NCI-H2196 treated with DMSO at 0.1 percent for 48 hours (cell line): ENCODE measurements around the gene RASGRF1.
A peak's percentile ranks its signal among the peaks of the same experiment; 100 is the strongest.

Source experiments
- DNase-seq: peaks from one replicate; lab custom pipeline; 2025; ENCODE audit not compliant: unreplicated experiment; lab: John Stamatoyannopoulos, UW

The RASGRF1 gene

DNA sequence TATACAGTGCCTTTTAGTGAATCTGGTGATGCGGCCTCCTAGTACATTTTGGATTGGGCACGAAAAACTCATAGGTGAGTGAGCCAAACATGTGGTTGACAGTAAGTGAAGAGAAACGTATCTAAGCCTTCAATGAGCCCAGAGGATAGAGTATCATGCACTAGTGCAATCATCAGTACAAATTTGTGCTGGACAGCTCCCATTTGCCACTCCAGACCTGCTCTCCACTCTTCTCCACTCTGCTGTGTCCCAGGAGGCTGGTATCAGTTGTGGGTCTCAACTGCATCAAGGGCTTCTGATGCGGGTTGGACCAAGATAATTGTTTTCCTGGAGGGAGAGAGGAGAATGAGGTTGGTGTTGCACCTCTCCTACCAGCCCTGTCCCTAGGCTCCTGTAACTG, 9.1 kb upstream of the RASGRF1 start:
- DNase-seq: no peak

DNA sequence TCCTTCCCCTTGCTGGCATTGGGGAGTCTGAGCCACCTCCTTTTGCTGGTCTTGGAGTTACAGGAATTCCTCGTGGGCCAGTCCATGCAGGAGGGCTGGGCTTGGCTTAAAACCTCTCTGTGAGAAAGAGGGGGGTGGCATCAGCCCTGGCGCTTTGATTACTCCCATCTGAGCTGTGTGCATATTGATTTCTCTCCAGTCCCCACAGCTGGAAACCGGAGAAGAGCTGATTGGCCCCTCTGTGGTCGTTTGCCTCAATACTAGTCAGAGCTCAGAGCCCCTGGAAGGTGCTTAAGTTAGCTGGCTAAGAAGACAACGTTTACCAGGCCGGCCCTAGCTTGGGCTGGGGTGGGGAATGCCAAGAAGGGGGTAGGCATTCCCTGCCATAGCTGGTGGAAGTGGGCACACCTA, 4.0 kb upstream of the RASGRF1 start:
- no peak for DNase-seq

DNA sequence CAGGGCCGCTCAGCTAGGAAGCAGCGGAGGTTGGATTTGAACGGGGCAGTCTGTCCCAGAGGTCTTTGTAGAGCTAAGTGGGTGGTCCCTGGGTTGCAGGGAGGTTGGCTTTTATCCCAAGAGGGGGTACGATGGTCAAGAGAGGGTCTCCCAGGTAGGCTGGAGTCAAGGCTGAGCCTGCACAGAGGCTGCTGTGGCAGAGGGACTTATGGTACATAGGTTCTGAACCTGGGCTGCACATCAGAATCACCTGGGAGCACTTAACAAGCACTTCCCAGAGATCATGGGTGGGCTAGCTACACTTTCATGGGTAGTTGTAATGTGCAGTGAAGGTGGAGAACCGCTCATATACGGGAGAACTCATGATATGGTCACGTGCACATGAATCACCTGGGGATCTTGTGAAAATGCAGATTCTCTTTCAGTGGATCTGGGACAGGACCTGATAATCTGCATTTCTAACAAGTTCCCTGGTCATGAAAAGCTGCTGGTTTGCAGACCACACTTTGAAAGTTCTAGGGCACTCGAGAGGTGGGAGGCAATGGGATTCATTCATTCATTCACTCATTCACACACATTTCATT, 2.9 kb upstream of the RASGRF1 start:
- DNase-seq: no peak

DNA sequence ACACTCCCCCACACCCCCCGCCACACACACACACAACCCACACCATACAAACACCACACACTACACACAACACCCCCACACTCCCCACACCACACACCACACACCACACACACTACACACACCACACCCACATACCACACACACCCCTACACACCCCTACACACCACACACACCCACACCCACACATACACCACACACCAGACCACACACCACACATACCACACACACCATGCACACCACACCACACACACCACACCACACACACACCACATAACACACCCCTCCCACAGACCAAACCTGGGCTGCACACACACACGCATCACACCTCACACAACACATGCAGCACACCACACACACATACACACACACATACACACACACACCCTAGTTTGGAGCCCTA, 1.8 kb upstream of the RASGRF1 start:
- DNase-seq: no peak

DNA sequence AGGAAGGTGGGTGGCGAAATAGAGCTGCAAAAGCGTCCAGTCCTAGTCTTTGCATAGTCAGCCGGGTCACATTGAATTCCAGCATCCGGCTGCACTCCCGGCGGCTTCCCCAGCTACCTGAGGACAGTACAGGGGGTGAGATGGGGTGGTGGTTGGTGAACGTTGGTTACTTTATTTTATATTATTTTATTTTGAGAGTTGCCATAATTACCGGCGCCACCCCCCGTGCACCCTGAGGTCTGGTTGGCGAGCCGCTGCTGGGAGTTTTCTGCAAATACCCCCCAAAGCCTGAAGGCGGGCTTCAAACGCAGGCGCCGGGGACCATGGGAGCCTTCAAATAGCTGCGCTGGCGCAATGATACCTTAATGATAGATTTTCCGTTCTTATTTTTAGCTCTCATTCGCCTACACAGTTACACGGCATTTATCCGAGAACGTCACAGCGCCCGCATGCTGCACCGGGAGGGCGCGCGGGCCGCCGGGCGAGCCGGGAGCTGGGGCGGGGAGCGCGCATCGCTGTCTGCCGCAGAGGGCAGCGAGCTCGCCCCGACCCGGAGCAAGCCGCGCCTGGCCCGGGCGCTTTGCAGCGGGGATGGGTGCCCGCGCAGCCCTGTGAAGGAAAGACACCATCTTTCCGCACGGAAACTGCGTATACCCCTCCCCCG, 756 bp upstream of the RASGRF1 start:
- no peak for DNase-seq

DNA sequence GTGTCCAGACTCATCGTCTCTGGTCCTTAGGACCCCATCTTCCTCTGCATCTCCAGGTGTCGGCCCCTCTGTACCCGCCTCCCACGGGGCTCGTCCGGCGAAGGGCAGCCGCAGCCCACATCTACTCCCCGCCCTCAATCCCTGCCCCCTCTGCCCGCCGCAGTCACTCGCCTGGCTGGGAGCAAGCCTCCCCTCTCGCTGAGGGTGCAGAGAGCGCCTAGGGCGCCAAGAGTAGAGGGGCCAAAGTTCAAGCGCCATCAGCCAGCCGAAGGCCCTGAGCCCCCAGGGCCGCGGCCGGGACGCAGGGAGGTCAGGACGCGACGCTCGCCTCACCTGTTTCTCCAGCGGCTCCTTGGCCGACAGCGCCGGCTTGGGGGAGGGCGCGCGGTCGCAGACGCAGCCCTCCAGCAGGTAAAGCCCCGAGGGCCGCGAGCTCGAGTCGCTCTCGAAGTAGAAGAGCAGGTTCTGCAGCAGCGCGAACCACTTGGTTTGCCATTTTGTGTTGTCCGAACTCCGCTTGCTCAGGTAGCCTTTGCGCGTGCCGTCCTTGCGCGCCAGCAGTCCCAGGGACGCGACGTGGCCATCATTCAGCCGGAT, 592 bp downstream of the RASGRF1 start:
- DNase-seq: no peak

DNA sequence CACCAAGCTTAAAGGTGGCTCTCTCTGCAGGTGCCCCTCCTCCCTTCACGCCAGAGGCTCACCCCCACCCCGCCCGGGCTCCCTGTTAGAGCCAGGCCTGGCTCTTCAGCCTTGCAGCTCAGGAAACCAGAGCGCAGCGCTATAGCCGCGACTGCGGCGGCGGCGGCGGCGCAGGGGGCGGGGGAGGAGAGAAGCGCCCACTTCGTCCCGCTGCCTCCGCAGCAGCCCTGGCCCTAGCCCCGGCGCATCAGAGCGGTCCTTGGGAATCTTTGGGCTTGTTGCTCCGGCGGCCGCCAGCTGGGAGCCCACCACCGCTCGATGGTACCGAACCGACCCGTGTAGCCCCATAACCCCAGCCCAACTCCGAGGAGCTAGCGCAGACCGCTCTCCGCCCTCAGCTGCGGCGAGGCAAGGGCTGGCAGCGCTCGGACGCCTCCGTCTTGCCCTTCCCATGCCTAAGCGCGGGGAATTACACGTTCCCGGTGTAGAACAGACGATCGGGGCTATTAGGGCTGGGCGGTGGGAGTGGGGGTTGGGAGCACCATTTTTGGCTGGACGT, 1.2 kb downstream of the RASGRF1 start:
- no peak for DNase-seq

DNA sequence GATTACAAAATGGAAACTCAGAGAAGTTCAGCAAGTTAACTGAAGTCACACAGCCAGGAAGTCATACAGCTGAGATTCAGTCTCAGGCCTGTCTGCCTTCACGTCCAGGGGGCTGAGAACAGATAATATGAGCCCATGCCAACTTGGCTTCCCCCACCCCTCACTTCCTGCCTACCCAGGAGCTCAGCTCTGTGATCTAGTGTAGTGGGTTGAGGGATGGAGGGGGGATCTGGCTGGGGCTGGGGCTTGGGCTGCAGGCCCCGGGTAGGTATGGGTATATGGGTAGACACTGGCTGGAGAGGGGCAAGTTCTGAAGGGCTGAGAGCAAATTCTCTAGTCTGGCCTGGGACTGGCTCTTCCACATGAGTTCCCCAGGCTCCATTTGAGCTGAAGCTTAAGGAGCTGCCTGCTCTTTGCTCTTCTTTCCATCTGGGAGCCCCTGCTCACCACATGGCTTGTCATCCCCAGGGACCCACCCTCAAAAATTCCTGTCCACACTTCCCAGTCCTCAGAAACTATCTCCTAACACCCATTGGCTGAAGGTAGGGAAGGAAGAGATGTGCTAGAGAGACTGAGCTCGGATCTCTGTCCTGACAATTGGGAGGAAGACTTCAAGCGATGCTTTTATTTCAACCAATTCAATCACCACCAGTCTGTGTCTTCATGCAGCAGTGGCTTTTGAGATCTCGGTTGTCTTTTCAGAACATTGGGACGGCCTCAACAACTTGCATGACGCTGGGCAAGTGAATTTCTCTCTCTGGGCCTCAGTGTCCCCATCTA, 2.0 kb downstream of the RASGRF1 start:
- DNase-seq: no peak

DNA sequence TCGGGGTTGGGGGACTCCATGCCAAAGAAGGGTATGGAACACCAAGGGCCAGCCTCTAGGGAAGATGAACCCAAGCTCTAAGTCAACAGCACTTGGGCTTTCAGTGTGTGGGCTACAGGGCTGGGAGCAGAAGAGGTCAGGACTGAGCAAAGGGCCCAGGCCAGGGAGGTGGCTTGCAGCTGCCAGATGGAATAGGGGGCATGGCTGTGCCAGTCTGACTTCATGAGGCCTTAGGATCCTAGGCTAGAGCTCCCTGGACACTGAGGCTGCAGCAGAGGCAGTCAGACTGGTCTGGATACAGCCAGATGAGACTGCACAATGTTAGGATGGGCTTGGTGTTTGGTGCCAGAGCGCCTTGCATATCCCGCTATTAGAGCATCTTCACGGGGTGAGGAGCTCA, 3.8 kb downstream of the RASGRF1 start:
- DNase-seq: no peak

DNA sequence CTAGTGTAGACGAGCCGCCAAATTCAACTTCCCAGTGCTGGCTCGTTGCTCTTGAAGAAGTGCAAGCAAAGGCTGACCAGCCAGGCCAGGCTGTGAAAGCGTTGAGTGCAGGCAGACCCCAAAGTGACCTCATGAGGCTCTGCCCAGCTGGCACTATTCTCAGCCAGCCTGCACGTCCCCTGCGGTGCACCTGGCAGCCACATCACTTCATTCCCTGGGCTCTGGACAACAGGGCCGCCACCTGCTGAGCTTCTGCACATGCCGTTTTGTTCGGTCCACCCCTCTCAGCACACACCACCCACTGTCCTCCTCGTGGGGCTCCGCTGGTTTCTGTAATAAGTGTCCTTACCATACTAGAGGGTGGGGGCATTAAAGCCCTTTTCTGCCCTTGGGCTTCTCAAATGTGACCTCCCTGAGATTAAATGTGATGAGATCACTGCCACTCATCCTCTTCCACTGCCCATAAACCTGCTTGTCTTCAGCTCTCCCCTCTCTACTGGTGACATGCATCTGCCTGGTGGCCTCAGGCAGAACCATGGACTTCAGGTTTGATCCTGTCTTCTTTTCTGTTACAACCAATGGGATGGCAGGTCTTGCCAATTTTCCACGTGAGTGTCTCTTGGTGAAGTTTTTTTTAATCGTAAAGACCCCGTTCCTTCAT, 6.1 kb downstream of the RASGRF1 start:
- DNase-seq: peak; percentile 8

DNA sequence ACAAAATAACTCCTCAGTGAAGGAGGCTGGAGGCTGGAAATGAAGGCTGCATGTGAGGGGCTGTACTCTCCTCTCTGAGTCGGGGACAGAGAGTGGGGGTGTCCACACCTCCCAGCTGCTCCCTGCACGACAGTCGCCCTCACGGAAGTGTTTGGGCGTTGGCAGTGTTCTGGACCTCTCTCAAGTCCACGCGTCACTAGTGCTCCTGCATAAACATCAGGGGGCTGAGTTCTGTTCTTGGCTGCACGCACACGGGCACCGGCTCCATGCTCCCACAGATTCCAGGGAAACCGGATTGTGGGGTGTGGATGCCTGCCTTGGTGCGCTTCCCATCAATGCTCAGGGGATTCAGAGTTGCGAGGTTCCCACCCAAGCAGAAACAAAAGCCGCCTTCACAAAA, 7.4 kb downstream of the RASGRF1 start:
- DNase-seq: no peak

DNA sequence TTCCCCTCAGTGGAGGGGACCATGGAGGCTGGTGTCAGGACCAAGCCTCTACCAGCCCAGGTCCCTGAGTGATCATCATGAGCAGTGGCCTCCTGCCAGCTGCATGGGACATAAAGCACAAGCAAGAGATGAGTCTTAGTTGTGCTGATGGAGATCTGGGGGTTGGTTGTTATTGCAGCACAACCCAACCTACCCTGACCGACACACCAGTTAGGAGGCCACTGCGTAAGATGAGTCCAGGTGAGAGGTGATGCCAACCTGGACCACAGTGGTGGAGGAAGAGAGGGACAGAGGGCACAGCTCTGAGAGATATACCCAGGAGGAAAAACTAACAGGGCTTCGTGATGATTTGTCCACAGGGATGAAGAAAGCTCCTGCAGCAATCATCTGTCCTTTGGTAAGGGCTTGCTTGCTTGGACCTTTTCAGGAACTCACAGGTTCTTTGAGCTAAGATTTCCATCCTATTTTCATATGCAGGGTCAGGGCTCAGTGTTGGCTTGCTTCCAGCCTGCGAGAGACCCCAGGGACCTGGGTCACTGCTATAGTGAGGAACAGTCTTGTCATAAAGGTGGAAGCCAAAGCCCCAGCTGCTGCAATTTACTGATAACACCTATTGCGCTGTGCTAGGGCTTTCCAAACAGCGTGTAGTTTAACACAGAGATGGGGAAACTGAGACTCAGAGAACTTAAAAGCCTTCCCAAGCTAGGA, 8.1 kb downstream of the RASGRF1 start:
- DNase-seq: no peak

DNA sequence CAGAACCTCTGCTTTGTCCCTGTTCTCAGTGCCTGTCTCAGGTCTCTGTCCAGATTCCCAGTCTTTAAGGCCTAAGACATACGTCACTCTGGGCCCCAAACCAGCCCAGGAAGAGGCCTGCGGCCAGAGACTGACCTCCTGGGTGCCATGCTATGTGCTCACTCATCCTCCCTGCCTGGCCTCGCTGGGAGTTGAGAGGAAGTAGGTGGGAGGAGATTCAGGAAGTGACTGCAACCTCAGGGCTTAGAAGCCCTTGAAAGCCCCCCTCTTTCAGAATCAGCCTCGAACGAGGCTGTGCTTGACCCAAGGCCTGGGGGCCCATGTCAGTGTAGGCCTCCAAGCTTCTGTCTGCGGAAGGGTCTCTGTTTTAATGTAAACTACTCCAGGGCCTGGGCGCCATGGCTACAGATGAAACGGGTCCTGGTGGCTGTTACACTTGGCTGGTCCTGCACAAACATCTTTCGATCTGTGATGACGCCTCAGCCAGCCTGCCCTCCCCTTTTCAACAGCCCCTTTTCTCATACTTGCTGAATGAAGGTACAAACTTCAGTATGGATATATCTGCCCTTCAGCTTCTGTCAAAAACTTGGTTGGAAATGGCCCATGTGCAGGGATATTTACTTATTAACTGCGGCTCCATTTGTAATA, 11.7 kb downstream of the RASGRF1 start:
- DNase-seq: no peak

DNA sequence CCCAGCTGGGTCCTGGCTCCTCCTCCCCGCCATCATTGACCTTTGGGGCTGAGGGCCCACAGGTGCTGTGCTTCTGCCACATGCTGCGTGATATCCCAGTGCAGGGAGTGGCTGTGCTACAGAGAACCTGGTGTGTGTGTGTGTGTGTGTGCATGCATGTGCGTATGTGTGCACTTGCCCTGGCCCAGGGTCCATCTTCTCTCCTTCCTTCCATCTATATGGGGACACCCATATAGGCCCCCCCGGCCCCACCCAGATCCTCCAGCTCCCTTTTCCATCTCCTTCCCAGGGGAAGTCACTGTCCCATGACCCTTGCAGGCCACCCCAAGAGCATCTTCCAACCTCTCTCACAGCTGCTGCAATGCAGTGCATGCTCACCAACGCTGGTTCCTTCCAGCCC, 12.6 kb downstream of the RASGRF1 start:
- DNase-seq: no peak

DNA sequence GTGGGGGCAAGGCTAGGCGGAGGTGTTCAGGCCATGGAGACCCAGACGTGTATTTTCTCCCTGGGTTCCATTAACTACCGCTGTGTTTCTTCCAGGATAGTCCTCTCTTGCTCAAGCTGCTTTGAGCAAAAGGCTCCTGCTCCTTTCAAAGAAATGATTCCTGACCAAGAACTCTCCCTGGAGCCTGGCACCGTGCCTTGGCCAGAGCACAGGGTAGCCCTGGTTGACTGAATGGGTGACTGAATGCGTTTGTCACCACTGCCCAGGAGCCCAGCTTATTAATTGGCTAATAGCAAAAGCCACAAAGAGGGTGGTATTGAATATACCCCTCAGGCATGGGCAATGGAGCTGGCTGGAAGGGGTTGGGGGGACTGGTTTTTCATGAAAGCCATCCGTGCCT, 13.9 kb downstream of the RASGRF1 start:
- no peak for DNase-seq

DNA sequence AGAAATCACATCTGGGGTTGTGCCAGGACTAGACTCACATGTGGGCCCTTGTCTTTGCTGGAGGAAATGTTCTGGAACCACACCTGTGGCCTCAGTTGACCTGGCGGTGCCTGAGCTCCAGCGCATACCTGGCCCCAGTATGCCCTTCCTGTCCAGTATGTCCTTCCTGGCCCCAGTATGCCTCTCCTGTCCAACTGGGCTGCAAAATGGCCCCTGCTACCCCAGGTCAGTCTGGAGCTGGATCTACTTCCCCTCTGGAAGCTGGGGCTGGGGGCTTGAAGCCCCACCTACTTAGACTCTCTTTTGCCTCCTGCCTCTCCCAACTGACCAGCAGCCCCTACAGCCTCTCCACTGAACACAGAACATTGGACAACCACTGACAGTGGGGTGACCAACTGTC, 15.3 kb downstream of the RASGRF1 start:
- DNase-seq: no peak

DNA sequence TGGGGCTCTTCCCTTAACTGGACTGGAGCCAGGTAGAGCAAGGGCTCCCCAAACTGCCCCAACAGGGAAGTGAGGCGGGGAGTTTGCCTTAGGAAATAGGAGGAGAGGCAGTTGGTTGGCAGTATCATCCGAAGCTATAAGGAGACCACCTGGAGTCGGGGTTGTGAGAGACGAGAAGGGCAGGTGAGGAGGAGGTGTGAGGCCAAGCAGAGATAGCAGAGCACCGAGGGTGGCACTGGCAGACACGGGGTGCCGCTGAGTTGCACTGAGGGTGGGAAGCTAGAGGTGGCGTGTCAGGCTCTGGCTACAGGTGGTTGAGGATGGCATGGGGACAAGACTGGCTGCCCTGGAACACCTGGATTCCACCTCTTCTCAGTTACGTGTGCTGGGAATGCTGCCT, 17.2 kb downstream of the RASGRF1 start:
- no peak for DNase-seq

DNA sequence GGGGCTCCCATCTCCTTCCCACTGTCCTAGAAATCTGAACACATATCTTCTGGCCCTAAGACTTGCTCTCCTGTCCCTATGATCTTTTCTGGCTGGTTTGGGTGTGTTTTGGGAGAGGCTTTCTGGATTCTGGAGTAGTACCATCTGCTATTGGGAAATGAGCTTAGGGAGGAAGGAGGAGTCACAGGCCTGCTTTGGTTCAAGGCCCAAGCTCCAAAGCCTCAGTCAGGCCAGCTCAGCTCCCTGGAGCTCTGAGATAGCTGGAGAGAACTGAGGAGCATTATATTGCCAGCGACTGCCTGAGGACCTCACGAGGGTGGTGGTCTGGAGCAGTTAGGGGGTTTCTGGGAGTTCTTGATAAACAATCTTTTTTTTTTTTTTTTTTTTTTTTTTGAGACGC, 18.7 kb downstream of the RASGRF1 start:
- DNase-seq: no peak

DNA sequence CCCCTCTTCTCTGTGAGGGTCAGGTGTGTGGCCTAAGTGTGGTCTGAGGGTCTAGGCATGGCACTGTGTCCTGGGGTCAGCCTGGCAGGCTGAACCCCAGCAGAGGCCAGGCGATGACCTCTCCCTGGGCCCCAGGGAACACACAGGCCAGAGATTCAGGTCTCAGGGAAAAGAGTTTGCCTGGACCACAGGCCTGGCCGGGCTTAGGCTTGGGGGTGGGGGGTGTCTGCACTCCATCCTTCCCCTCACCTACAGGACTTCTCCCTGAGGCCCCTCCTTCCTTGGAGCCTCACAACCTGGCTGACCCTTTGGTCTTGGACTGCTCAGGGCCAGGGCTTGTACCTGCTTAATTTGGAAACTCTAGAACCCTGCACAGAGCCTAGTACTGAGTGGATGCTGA, 21.8 kb downstream of the RASGRF1 start:
- DNase-seq: no peak

DNA sequence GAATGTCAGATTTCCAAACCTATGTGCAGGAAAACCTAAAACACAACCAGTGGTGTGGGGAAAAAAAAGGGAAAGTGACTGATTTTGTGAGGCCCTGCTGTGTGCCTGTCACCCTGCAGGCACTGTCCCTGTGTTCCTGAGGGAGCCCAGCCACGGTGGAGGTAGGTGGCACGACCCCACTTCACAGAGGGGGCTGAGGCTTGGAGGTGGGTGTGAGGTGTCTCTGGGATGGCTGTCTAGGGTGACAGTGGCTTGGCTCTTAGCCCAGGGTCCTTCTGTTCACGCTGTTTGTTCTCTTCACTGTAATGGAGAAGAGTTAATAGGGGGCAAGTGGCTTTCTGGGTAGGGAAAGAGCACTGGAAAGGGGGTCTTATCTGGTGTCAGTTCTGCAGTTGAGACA, 22.6 kb downstream of the RASGRF1 start:
- DNase-seq: no peak
